ENCODE data around the gene INTS1. TPM values are rescaled to one million over a fixed set of nuclear protein-coding genes. Genes with fewer than 3 reads are reported as not detected.

The INTS1 gene
- total and polyA plus RNA-seq, 2 of the 4 experiments (the other 2 are of a cell fraction) = 9.3 to 40.1 TPM

GRCh38 chr7:1512781-1513656 is 8.8 kb upstream of the INTS1 start:
- intact Hi-C loops (cut with micrococcal nuclease) = no loop called here
- ATAC-seq (ENCODE audit: low read depth) (peak; percentile 50), DNase-seq (peak; percentile 41)
- dilution Hi-C loops (cut with HindIII; ENCODE audit: low sequenced_read_pairs, unreplicated experiment) = no loop called here
- no peak overlapping the region for H3K27ac ChIP-seq (ENCODE audit: insufficient read depth, low read length)
- H2BK120ac ChIP-seq (ENCODE audit: low read depth, low read length) = peak overlapping the region; percentile 10; the same call in 1 of the 2 replicates
- in situ Hi-C loops (cut with MboI; ENCODE audit: low sequenced_read_pairs) = no loop called here
- H4K8ac ChIP-seq (ENCODE audit: low read depth in 2 of 2, low read length in 2 of 2) = no peak overlapping the region; a peak in 1 of 4 replicates
- H2BK15ac ChIP-seq (ENCODE audit: low read depth, low read length) = no peak overlapping the region
- peak overlapping the region; percentile 24 for H3K4ac ChIP-seq (ENCODE audit: low read depth, low read length)
- no TSS peak for BruUV-seq (replicated peaks)
- H4K91ac ChIP-seq (ENCODE audit: insufficient read depth, low read depth, low read length) = no peak overlapping the region
- no peak overlapping the region for H2BK20ac ChIP-seq (ENCODE audit: low read depth, low read length)
- no peaks in the 10 kb centered on the region for H3K36me3 ChIP-seq (ENCODE audit: control insufficient read depth, insufficient read depth, low read length)
- 71% methylated on average over 6 of the region's 35 CpGs; no CpG with 5 or more reads in 1 of the 2 experiments for WGBS, 2 experiments (ENCODE audit: extremely low coverage in 2 of 2, insufficient read length in 1 of 2)
- H2AK9ac ChIP-seq (replicated peaks; ENCODE audit: low read depth, low read length, poor library complexity) = peak overlapping the region; percentile 42
- CTCF ChIA-PET = no interaction called here
- no peak overlapping the region for H3K9ac ChIP-seq (ENCODE audit: low read depth, low read length)
- H3K4me2 ChIP-seq (ENCODE audit: low read depth, low read length) = no peak overlapping the region
- no peaks in the 10 kb centered on the region for H3K9me1 ChIP-seq (ENCODE audit: insufficient read depth, low read length)
- no peak overlapping the region for H3K18ac ChIP-seq (ENCODE audit: low read depth, low read length)
- peaks cover 7% of the 10 kb centered on the region for H3K4me1 ChIP-seq (ENCODE audit: control insufficient read depth, insufficient read depth, low read length)
- H3K79me1 ChIP-seq (ENCODE audit: low read depth in 1 of 2, low read length in 2 of 2) = no peaks in the 10 kb centered on the region
- peak overlapping the region; percentile 30; the same call in 1 of the 2 replicates for H4K5ac ChIP-seq (ENCODE audit: low read depth, low read length)
- H2AK5ac ChIP-seq (ENCODE audit: low read depth, low read length) = no peak overlapping the region; the same call in 1 of the 2 replicates
- H2BK5ac ChIP-seq (ENCODE audit: low read depth, low read length, poor library complexity, severe bottlenecking) = no peak overlapping the region
- POLR2A ChIA-PET (ENCODE audit: unreplicated experiment) = interaction anchor here (0.6 kb wide), 1 partner anchor 43 kb away, joined by 4 read pairs; no protein-coding TSS in a partner anchor
- H2AFZ ChIP-seq (replicated peaks; ENCODE audit: low read length, poor library complexity) = peak overlapping the region; percentile 69
- no peaks in the 10 kb centered on the region for H3K9me3 ChIP-seq (ENCODE audit: control insufficient read depth, insufficient read depth, low read length)
- TF ChIP-seq MAFK (IDR thresholded peaks at IDR 0.05; ENCODE audit: low read depth, low read length) (peak; percentile 64), NFE2L2 (IDR thresholded peaks at IDR 0.05; ENCODE audit: low read depth, low read length) (peak; percentile 64; the same call in 1 of the 2 replicates), FOS (IDR thresholded peaks at IDR 0.05; ENCODE audit: low read depth, low read length) (no peak), RFX5 (IDR thresholded peaks at IDR 0.05; ENCODE audit: low read depth, low read length) (no peak)
- H3K4me3 ChIP-seq (ENCODE audit: insufficient read depth, low read depth, low read length) = no peak overlapping the region
- H3K56ac ChIP-seq (ENCODE audit: extremely low read depth, insufficient read depth, low read length) = no peak overlapping the region
- H3K14ac ChIP-seq (replicated peaks; ENCODE audit: low read depth, low read length) = no peak overlapping the region
- H4K20me1 ChIP-seq (ENCODE audit: insufficient read depth, low read length) = no peaks in the 10 kb centered on the region
- no peaks in the 10 kb centered on the region for H3K27me3 ChIP-seq (ENCODE audit: control insufficient read depth, insufficient read depth, low read length)
- H3K23ac ChIP-seq (ENCODE audit: low read depth, low read length) = no peak overlapping the region

All from IMR-90 (cell line).